Activated CD8-positive, alpha-beta memory T cell treated with anti-CD3 and anti-CD28 coated beads, Interleukin-2, amount 50 U/mL, for 24 hours (primary cell): ENCODE results near the gene MED10.
"Not testable (repeated sequence)": the region's sequence is repeated elsewhere in the genome, so short reads cannot be mapped to it uniquely, and the experiment has no call there.

Source experiments
- DNase-seq: peaks from one replicate; pipeline ENCODE4 v3.0.0-alpha.2; 2020; ENCODE audit errors: extremely low read depth

MED10 gene

GRCh38 chr5:6372251-6373080 lies 5.9 kb downstream of the MED10 start:
- no peak for DNase-seq

GRCh38 chr5:6371079-6371810 lies 7.1 kb downstream of the MED10 start:
- no peak for DNase-seq

GRCh38 chr5:6370580-6370979 lies 7.8 kb downstream of the MED10 start:
- DNase-seq, result no peak

- DNase-seq, result no peak
These were observed 12.3 kb downstream of the MED10 start for GRCh38 chr5:6365977-6366590.

GRCh38 chr5:6365142-6365976 lies 13.0 kb downstream of the MED10 start:
- DNase-seq, result no peak

GRCh38 chr5:6363454-6364011 lies 14.8 kb downstream of the MED10 start:
- DNase-seq, result not testable (repeated sequence)

DNA sequence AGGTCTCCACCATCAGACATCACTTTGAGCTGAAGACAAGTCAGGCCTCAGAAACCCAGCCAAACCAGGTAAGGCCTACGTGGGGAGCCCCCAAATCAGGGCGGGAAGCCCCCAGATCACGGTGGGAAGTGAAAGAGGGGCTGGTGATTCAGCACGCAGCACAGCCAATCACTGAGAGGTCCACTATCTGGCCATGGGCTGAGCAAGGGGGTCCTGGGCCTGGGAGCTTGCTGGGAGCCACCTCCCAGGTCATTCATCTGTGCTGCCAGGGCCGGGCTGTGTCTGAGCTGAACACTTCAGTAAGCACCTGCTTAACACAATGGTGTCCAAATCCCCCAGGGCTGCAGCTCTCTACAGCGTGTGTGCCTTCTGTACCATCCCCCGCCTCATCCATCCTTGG lies 15.5 kb downstream of the MED10 start:
- no peak for DNase-seq

DNA sequence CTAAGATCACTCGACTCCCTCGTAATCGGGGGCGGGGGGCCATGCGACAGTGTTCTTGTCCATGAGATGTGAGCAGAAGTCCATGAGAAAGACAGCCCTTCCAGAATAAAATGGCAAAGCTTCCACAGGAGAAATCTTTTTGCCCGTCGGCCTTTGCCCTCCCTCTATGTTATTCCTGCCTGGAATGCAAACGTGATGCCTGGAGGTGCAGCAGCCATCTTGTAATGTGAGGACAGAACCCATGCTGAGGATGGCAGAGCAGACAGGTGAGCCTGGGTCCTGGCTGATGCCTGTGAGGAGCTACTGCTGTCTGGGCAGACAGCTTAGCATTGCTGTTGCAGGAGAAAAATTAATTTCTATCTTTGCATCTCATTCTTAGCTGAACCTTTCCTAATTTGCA lies 17.2 kb downstream of the MED10 start:
- no peak for DNase-seq

DNA sequence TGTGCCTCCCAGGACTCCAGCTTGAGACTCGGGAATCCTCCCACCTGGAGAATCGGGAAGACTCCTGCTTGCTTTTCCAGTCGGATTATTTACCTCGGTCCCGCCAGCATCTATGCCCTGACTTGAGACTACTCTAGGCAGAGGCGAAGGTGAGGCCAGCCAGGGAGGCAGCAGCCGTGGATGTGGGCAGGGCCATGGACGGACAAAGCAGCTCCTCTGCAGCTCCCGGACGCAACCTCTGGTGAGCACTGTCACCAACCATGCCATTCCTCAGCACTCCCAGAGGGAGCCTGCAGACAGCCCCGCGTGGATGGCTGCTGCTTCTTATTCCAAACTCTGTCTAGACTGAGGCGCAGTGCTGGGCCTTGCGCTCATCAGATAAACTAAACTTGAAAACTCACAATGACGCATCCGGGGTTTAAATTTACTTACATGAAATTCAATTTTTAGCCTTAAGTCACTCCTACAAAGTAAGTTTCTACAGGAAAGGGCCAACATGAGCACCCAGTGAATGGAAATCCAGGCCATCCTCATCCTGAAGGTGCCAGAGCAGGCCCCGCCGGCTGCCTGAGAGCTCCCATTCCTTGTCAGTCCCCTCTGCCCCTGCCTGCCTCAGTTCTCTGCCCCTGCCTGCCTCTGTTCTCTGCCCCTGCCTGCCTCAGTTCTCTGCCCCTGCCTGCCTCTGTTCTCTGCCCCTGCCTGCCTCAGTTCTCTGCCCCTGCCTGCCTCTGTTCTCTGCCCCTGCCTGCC lies 17.8 kb downstream of the MED10 start:
- DNase-seq, result no peak

- no peak for DNase-seq
These were observed 18.6 kb downstream of the MED10 start for GRCh38 chr5:6359555-6360322.

DNA sequence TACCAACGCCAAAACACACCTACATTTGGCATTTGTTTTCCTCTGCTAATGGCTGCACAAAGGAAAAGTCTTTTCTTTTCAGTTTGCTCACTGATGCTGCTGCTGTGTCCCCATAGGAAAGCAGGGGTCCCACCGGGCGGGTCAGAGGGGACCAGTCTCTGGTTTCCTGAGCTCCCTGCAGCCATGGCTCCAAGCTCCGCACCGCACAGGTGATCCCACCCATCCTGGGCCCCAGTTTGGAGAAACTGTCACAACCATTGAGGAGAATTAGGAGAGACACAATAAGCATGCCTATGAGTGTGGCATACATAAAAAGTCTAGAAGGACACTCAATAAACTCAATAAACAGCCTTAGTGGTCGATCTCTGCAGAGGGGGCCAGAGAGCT lies 19.9 kb downstream of the MED10 start:
- no peak for DNase-seq

DNA sequence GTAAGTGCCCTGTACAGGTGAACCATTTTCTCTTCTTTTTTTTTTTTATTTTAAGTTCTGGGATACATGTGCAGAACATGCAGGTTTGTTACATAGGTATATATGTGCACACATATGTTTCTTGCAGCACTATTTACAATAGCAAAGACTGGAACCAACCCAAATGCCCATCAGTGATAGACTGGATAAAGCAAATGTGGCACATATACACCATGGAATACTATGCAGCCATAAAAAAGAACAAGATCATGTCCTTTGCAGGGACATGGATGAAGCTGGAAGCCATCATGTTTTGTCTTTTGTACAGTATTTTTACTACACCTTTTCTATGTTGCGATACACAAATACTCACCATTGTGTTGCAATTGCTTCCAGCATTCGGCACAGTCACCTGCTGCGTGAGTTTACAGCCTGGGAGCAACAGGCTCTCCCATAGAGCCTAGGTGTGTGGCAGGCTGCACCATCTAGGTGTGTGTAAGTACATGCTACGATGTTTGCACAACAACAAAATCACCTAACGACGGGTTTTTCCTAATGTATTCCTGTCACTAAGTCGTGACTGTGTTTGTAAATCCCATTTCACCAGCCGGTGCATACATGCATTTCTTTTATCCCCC lies 20.4 kb downstream of the MED10 start:
- DNase-seq, result not testable (repeated sequence)

DNA sequence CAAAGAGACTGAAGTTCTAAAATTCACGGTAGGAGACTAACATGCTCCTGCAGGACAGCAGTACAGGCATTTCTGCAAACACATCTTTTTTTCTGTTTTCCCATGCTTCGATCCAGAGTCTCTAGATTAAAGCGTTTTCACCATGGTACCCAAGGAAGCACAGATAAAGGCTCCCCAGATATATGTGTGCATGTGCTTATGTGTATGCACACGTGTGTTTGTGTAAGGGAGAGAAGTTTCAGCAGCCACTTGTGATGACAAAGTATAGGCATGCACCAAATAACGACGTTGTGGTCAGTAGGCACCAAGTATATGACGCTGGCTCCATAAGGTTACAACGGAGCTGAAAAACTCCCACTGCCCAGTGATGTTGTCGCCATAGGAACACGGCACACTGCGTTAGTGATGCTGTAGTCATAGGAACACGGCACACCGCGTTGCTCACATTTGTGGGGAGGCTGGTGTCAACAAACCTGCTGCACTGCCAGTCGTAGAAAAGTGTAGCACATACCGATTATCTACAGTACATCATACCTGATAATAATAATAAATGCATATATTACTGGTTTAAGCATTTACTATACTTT lies 21.7 kb downstream of the MED10 start:
- DNase-seq, result no peak

GRCh38 chr5:6355294-6355693 lies 23.1 kb downstream of the MED10 start:
- DNase-seq, result no peak

DNA sequence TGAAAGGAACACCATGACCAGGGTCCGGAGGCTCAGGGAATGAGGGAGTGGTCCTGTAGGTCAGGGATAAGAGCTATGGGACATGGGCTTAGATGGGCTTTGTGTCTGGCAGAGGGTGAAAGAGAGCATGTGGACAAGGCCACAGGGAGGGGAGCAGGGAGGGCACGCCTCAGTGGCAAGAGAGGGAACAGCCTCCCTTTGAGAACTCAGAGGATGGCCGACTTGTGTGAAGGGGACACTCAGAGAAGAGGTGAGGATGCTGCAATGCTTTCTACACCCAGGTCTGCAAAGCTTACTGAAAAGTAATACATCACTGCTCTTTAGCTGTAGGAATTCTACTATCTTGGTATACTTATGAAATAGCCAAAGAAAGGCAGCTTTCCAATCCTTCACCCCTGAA lies 23.5 kb downstream of the MED10 start:
- DNase-seq, result no peak

GRCh38 chr5:6353602-6354302 lies 24.6 kb downstream of the MED10 start:
- no peak for DNase-seq

DNA sequence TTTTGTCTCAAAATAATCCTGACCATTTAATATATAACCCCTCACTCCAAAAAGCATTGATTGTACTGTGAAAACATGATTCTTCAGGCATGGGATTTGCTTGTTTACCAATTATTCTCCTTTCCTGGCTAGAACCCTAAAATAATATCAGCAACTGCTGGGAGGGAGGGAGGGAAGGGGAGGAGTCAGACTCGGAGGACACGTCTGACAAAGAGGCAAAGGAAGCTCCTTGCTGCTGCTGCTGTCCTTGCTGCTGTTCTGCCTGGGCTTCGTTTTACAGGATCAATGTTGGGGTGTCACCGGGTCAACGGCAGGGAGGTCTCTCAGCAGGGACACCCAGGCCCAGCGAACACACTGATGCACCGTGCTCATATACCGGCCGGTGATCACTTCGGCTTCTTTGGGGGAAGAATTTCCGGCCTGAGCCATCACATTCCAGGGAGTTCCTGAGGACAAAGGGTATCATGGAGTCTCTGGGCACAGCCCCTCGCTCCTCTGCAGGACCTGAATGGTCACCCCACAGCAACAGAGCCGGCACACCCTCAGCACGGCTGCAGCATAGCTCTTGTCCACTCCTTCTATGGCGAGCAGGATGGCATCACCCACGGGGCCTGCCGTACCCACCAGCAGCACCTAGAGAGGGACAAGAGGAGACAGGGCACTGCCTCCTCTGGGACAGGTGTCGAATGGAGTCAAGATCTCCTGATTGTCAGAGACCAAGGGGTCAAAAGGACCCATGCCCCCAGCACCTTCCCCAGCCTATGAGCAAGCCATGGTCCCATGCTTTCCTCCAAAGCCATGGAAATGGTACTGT lies 27.9 kb downstream of the MED10 start:
- no peak for DNase-seq

GRCh38 chr5:6349387-6349786 lies 29.0 kb downstream of the MED10 start:
- DNase-seq, result no peak
